ENCODE data around the gene DHRS2. TPM values are rescaled to one million over a fixed set of nuclear protein-coding genes. Genes with fewer than 3 reads are reported as not detected.
"Not testable (repeated sequence)": the region's sequence is repeated elsewhere in the genome, so short reads cannot be mapped to it uniquely, and the experiment has no call there.

DHRS2 gene
- polyA plus RNA-seq, 2 of the 4 experiments (the other 2 are of a cell fraction), result 2.3 to 10.7 TPM

DNA sequence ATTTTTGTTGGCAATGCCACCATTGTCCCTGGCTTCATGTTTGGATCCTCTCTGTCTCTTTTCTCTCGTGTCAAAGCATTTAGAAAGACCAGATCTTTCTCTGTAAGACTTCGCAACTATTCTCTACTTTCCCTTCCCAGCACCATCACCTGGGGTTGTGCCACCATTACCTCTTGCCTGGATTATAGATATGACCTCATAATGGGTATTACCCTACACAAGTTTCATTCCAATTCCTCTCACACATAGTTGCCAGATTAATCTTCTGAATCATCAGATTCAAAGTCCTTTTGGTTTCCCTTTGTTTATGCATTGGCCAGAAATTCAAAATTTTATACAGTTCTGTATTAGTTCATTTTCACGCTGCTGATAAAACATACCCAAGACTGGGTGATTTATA is 27.2 kb upstream of the DHRS2 start (continued):
- TF ChIP-seq PHF8 (IDR thresholded peaks at IDR 0.05; ENCODE audit: borderline replicate concordance, low read depth), result no peak
- TF ChIP-seq, protein P1, sequence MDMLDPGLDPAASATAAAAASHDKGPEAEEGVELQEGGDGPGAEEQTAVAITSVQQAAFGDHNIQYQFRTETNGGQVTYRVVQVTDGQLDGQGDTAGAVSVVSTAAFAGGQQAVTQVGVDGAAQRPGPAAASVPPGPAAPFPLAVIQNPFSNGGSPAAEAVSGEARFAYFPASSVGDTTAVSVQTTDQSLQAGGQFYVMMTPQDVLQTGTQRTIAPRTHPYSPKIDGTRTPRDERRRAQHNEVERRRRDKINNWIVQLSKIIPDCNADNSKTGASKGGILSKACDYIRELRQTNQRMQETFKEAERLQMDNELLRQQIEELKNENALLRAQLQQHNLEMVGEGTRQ (IDR thresholded peaks at IDR 0.05), result no peak
- no peak for TF ChIP-seq KDM5A (IDR thresholded peaks at IDR 0.05)

DNA sequence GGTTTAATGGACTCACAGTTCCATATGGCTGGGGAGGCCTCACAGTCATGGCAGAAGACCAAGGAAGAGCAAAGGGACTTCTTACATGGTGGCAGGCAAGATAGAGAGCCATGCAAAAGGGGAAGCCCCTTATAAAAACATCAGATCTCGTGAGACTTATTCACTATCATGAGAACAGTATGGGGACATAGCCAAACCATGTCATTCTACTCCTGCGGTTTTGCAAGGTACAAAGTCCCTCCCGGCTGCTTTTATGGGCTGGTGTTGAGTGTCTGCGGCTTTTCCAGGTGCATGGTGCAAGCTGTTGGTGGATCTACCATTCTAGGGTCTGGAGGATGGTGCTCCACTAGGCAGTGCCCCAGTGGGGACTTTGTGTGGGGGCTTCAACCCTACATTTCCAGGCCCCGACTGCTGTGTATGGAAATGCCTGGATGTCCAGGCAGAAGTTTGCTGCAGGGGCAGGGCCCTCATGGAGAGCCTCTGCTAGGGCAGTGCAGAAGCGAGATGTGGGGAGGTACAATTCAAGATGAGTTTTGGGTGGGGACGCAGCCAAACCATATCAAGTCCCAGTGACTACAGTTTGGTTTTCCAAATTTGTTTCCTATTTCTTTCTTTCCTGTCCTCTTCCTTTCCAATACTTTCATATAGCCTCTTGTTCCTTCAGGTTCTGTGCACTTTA is 26.6 kb upstream of the DHRS2 start:
- 14% methylated on average over 7 of the region's 7 CpGs for WGBS (ENCODE audit: missing lambda C conversion rate)
- DNase-seq (ENCODE audit: low read depth in 1 of 2, low spot score in 1 of 2); POLR2A ChIA-PET; H3K9me3 ChIP-seq; H3K4me2 ChIP-seq; H3K4me3 ChIP-seq; ATAC-seq; H3K27ac ChIP-seq; FAIRE-seq: not testable (repeated sequence)
- CTCF ChIA-PET, result interaction anchor here (0.8 to 3.7 kb wide), 3 partner anchors 22 to 320 kb away, joined by 3 to 25 read pairs (median 11); no protein-coding TSS in a partner anchor
- peaks cover 11% of the 10 kb centered on the region; the same call in 2 of the 3 replicates for H3K4me1 ChIP-seq

DNA sequence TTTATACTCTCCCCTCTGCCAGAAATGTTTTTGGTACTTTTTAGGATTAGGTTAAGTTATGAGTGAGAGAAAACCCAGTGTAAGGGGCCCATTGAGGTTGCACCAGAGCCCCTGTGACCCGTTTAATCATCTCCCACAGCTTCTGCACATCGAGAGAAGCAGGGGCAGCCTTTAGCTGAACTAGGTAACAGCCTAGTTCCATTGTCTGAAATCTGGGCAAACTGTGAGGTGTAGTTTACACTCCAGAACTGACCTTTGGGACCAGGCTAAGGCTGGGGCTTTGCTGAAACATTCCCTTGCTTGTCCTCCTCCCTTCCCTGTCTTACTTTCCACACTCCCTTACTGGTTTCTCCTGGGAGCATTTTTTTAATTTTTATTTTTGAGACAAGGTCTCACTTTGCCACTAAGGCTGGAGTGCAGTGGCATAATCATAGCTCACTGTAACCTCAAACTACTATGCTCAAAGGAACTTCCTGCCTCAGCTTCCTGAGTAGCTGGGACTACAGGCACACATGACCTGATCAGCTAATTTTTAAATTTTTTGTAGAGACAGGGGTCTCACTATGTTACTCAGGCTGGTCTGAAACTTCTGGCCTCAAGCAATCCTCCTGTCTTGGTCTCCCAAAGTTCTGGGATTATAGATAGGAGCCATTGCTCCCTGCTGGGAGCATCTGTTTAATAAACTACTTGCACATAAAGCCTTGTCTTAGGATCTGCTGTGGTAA is 25.9 kb upstream of the DHRS2 start:
- FAIRE-seq, result no peak
- no peak for DNase-seq (ENCODE audit: low read depth in 1 of 2, low spot score in 1 of 2)
- 2% methylated on average over 2 of the region's 2 CpGs for WGBS (ENCODE audit: missing lambda C conversion rate)
- CTCF ChIA-PET, result interaction anchor here (2.0 kb wide), 1 partner anchor 21 kb away, joined by 11 read pairs; no protein-coding TSS in a partner anchor
- POLR2A ChIA-PET, result no interaction called here
- 0 out of 3 replicates have a peak, but pooled peaks cover 2% of the 10 kb centered on the region for H3K9me3 ChIP-seq
- H3K27ac ChIP-seq, result no peak overlapping the region
- no peak overlapping the region for H3K4me3 ChIP-seq
- no peak for ATAC-seq
- TF ChIP-seq ZFP36 (IDR thresholded peaks at IDR 0.05; ENCODE audit: borderline replicate concordance, partially characterized antibody) (no peak), RAD21 (conservative IDR thresholded peaks at IDR 0.05 in 1 of 2, IDR thresholded peaks at IDR 0.05 in 1 of 2) (no peak), POLR2AphosphoS2 (conservative IDR thresholded peaks at IDR 0.05; ENCODE audit: low read length) (no peak), RNF2 (IDR thresholded peaks at IDR 0.05; ENCODE audit: borderline replicate concordance, low read depth) (no peak), KDM1A (IDR thresholded peaks at IDR 0.05; ENCODE audit: low read depth) (no peak), HEYL (CRISPR knock-in tag; IDR thresholded peaks at IDR 0.05) (no peak), HDAC2 (IDR thresholded peaks at IDR 0.05) (no peak), HOXB5 (CRISPR knock-in tag; IDR thresholded peaks at IDR 0.05) (no peak), FOSL2 (IDR thresholded peaks at IDR 0.05) (no peak), FOSL2 (CRISPR knock-in tag; IDR thresholded peaks at IDR 0.05) (no peak), RCOR1 (IDR thresholded peaks at IDR 0.05; ENCODE audit: low read depth, low read length) (no peak), RFX5 (IDR thresholded peaks at IDR 0.05) (no peak), MYC (IDR thresholded peaks at IDR 0.05; ENCODE audit: borderline replicate concordance, low read length) (no peak), MAFK (IDR thresholded peaks at IDR 0.05; ENCODE audit: partially characterized antibody) (no peak)
- TF ChIP-seq, protein P2, sequence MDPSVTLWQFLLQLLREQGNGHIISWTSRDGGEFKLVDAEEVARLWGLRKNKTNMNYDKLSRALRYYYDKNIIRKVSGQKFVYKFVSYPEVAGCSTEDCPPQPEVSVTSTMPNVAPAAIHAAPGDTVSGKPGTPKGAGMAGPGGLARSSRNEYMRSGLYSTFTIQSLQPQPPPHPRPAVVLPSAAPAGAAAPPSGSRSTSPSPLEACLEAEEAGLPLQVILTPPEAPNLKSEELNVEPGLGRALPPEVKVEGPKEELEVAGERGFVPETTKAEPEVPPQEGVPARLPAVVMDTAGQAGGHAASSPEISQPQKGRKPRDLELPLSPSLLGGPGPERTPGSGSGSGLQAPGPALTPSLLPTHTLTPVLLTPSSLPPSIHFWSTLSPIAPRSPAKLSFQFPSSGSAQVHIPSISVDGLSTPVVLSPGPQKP (IDR thresholded peaks at IDR 0.05; ENCODE audit: low read depth, low read length), result no peak
- TF ChIP-seq, protein P3, sequence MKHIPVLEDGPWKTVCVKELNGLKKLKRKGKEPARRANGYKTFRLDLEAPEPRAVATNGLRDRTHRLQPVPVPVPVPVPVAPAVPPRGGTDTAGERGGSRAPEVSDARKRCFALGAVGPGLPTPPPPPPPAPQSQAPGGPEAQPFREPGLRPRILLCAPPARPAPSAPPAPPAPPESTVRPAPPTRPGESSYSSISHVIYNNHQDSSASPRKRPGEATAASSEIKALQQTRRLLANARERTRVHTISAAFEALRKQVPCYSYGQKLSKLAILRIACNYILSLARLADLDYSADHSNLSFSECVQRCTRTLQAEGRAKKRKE (CRISPR knock-in tag; IDR thresholded peaks at IDR 0.05; ENCODE audit: low read depth), result no peak
- peaks cover 11% of the 10 kb centered on the region; the same call in 2 of the 3 replicates for H3K4me1 ChIP-seq
- H3K4me2 ChIP-seq, result no peak overlapping the region
